GM21529 (cell line): ENCODE measurements around the gene AKNA.

Experiments used
- ATAC-seq: cut with Tn5 transposase; IDR thresholded peaks from one replicate; pipeline ENCODE4 v1.9.1; 2021; ENCODE audit not compliant: unreplicated experiment

AKNA gene

DNA sequence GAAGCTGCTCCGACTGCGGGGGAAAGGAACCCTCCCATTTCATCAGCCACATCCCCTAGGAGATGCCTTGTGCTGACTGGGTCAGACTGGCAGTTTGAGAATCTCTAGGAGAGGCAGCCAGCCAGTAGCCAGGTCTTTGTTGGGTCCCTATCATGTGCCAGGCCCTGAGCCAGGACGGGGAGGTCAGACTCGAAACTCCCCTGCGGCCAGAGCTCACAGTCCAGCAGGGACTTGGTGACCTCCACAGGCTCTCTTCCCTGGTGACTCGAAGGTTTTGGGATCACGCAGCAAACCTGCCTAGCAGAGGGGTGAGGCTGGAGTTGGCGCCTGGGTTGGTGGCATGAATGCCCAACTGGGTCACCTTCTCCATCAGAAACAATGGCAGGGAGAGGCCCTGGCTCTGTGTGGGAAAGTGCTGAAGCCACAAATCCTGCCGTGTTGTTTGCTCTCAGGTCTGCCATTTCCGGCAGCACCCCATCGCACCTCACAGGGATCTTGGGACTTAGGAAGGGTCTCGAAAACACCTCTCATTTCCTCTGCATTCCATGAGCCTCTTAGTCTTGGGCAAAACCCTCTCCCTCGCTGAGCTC lies 79.3 kb downstream of the AKNA start:
- ATAC-seq = no peak

DNA sequence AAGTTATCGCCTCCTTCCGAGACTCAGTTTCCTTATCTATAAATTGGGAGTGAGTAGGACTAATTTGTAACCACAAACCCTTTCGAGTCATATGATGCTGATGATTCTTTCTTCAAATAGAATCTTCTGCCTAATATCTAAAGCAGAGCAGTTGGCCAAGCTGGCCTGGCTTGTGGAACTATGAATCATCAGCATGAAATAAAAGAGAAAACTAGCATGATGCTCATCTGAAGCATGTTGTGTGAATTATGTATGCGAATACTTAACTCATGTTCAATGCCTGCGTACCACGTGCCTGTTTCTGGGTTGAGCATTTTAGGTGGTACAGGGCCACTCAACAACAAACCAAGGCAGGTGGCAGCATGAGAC lies 79.9 kb downstream of the AKNA start:
- ATAC-seq = no peak

DNA sequence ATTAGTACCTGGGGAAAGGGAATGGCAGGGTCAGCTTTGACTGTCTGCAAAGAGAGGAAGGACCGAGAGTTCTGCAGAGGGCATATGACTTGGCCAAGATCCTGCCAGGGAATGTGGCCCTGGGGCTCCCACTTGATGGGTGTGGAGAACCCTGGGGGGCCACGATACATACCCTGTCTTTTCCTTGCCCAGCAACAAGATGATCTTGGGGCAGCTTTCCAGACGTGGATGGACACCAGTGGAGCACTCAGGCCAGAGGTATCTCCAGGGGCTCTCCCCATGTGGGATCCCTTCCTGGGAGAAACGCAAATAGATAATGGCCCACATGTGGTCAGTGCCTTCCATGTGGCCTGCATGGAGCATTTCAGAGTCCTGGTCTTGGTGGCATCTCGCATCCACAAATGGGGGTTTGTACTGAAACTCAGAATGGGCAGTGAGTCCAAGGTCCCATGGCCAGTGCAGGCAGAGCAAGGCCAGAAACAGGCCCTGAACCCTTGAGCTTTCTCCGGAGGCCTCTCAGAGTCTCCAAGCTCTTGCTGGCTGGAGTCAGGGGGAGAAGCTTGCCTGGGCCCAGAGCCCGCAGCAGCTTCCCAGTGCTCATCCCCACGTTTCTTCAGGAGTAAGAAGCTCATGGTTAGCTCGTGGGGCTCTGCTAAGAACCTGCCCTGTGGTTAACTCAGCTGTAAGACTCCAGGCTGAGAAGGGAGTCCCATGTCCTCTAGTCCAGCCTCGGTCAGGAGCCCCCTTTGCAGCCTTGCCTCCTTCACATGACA lies 83.2 kb downstream of the AKNA start:
- ATAC-seq = no peak

DNA sequence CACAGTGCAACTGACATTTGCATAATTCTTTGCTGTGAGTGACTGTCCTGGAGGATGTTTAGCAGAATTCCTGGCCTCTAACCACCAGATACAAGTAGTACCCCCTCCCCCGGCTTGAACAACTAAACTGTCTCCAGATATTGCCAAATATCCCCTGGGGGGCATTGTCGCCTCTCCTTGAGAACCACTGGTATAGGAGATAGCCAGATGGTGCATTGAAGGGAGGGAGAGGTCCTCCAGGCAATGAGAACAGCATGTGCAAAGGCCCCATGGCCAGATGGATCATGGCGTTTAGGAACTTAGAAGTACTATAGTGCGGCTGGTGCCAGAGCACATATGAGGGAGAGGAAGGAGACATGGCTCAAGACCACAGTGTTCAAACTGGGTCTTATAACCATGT lies 83.8 kb downstream of the AKNA start:
- ATAC-seq = no peak

DNA sequence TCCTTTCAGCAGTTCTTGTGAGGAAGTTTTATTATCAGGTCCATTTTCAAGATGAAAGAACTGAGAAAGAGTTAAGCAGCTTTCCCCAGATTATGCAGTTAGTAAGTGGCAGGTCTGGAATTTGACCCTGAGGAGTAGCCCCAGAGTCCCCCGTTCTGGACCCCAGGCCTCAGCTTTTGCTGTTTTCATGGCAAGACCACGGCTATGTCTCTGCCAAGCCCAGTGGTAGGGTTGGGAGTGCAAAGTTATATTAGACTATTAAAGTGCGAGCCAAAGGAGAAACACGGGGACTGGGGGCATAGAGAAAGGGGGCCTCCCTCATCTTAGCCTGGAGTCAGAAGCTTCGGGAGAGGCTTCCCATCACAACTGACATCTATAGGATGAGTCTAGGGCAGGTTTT lies 84.2 kb downstream of the AKNA start:
- no peak for ATAC-seq

DNA sequence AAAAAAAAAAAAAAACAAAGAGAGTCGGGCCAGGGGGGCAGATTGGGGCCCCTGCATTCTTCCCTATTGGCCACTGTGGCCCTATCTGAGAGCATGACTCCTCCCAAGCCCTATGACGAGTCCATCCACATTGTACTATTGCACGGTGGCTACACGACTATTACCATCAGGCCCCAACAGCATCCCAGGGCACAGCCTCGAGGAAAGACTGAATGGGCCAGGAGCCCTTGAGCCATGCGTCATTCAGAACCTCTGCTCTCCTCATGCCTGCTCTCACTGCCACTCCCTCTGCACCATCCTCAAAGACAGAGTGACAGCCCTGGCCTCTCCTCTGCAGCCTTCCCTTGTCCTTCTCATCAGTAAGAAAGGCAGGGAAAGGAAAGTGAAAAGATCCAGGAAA lies 85.1 kb downstream of the AKNA start:
- ATAC-seq = no peak

DNA sequence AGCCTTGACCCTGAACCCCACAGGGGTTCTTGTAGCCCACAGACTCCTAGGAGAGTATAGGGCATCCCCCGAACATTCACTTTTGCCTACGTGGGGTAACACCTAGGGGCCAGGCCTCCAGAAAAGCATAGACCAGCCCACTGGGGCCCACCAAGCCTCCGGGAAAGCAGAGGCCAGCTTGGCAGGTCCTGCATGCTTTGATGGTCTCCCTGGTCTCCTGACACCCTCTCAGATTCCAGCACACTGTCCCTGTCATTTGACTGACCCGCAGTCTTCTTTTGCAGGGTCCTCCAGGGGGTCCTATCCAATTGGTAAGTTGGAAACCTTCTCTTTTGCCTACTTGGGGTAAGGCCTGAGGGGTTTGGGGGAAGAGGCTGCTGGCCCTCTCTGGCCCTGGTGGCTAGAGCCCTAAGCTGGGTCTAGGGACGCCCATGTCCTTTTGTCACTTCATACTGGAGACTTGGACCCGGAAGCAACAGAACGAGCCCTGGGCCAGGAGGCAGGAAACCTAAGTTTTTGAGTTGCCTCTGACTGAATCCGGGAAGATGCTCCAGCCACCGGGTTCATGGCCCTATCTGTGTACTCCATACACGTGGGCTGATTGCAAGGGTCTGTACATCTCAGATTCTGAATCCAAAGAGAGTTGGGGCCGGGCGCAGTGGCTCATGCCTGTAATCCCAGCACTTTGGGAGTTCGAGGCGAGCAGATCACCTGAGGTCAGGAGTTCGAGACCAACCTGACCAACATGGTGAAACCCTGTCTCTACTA lies 85.8 kb downstream of the AKNA start:
- ATAC-seq = no peak

DNA sequence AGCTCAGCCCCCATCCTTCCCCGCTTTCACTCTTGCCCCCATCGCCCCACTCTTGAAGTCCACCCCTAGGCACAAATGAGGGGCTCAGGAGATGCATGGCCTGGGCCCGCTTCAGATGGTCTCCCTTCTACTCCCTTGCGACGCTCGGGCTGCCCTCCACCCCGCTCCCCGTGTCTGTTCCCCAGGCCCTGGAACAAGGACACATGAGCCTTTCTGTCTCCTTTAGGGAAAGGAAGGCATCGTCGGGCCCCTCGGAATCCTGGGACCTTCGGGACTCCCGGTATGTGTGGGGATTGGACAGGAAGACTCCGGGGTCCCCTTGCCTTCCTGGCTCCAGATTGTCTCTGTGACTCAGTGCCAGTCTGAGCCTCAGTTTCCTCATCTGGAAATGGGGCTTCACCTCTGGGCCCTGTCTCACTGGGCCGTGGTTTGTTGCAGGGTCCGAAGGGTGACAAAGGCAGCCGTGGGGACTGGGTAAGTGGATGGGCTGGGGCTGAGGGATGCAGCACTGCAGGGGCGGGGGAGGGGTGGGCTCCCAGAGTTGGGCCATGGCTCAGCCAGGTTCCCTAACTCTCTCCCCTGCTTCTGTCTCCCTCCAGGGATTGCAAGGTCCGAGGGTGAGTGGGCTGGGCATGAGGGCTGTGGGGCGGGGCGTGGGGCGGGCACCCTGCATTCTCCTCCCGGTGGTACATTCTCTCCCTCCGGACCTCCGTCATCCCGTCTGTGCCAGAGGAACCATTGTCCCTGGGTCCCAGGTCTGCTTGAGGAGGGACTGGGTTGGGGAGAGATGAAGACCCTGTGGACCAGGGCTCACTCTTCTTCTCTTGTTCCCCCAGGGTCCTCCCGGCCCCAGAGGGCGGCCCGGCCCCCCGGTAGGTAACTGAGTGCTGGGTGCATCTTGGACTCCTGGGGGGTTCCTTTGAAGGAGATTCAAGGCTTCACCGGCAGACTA lies 86.7 kb downstream of the AKNA start:
- ATAC-seq = no peak

DNA sequence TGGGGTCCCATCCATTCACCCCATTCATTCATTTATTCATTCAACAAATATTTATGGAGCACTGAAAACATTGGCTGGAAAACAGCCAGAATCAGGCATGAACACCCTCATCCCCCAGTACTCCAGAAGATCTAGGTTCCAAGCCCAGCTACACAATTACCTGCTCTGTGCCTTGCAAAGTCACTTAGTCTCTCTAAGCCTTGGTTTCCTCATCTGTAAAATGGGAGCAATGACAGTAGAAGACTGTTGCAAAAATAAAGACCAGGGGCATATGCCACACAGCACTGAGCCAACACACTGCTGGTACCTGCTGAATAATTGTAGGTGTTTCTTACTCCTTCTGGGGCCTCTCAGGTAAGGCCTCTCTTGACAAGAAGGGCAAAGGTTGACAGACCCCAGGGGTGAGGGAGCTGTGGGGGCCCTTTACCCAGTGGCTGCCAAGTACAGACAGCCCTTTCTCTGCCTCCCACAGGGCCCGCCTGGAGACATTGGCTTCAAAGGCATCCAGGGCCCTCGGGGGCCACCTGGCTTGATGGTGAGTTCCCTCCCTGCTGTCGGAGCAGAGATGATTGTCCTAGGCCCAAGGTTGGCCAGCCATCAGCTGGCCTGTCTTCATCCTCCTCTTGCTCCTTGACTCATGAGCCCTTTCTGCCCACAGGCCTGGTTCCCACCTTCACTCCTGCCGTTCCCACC lies 87.5 kb downstream of the AKNA start:
- ATAC-seq = no peak

DNA sequence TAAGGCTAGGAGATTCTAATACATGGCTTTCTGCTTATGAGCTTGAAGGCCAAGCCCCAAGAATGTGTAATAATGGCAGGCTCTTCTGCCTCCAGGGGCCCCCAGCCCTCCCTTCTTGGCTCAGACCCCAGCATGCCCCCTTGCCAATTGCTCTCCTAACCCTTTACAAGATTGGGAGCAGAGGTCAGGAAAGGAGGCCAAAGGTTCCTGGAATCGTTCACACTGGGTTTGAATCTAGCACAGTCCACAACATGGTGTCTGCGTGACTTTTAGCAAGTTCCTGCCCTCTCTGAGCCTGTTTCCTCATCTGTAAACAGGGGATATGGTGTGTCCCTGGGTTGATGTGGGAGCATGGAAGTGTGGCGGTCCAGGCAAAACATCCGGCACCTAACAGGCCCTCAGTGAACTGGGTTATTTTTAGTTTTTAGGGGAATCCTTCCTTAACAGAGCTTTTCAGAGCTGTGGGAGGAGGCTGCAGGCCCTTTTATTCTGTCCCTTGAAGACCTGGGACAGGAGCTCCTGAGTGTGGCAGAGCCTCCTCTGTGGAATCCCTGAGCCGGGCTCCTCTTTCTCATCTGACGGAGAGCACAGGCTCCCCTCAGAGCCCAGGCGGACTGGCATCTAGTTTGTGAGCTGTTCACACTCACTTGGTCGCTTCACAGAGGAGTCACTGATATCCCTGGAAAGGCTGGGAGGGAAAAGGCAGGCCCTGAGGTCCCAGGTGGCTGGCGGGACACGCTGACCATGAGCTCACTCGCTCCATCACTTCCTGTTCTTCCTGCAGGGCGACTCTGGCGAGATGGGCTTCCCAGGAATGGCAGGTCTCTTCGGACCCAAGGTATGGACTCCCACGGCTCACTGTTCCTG lies 88.3 kb downstream of the AKNA start:
- no peak for ATAC-seq

DNA sequence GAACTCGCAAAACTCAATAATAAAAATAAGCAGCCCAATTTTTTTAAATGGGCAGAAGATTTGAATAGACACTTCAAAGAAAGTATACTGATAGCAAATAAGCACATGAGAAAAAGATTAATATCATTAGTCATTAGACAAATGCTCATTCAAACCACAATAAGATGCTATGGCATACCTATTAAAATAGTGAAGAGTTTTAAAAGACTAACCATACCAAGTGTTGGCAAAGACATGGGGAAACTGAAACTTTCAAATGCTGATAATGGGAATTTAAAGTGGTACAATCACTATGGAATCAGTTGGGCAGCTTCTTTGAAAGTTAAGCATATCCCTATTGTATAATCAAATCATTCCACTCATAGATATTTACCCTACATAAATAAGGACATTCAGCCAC lies 91.4 kb downstream of the AKNA start:
- ATAC-seq = no peak

DNA sequence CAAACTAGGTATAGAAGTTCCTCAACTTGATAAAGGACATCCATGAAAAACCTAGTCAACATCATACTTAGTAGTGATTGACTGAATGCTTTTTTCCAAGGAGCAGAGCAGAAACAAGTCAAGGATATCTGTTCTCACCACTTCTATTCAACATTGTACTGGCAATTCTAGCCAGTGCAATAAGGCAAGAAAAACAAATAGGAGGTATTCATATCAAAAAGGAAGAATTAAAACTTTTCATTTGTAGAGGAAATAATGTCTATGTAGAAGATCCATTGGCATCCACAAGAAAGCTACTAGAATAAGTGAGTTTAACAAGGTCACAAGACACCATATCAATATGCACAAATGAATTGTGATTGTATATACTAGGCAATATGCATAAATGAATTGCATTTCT lies 93.1 kb downstream of the AKNA start:
- no peak for ATAC-seq

DNA sequence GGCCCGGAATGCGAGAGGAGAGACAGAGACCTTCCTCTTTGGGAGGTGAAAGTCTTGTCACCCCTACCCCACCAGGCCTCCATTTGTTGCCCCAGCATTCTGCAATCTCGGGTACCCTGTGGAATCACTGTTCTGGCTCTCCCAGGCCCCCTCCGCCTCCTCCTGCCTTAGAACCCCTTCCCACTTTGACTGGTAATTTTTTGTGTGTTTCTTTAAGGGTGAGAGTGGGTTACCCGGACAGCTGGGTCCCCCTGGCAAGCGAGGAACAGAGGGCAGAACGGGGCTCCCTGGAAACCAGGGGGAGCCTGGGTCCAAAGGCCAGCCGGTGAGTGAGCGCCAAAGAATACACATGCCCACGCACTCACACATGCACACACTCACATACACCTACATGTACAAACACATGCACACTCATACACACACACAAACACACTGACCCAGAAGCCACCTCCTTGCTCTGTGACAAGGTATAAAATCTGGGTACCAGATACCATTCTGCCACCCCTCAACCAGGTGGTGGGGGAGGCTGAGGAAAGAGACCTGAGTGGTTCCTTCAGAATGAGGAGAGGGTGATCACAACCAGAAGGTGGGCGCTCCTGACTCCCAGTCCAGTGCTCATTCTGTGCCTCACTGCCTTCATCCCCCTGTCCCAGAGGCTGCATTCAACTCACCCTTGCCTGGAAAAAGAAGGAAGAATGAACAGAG lies 95.7 kb downstream of the AKNA start:
- ATAC-seq = no peak

DNA sequence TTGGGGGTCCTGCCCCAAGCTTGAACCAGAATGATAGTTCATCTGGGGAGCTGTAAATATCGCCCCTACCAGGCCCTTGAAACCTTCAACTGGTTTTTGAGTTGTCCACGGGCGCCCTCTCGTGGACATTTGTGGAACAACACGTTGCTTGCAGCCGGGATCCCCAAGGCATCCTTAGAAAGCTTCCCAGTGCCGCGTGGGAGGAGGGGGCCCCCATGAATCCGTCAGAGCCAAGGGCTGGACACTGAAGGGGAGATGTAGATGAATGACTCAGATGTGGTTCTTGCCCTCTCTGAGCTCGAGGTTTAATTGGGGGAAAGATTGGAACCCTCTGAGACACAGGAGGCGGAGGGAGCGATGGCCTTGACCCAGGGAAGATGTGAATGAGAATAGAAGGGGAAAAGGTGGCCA lies 96.7 kb downstream of the AKNA start:
- ATAC-seq = no peak

DNA sequence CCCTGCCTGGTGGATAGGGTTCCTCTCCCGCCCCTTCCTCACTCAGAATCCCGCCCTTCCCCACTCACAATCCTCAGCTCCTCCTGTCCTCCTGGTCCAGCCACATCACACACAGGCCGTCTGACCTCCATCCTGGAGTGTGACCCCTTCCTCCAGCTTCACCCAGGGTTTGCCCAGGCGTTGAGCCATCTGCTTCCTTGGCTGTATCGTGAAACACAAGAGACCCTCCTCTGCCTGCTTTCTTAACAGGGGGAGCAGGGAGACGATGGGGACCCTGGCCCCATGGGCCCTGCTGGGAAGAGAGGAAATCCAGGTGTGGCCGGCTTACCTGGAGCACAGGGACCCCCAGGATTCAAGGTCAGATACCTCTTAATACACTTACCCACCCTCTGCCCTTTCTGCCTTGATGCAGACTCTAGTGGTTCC lies 97.2 kb downstream of the AKNA start:
- no peak for ATAC-seq

DNA sequence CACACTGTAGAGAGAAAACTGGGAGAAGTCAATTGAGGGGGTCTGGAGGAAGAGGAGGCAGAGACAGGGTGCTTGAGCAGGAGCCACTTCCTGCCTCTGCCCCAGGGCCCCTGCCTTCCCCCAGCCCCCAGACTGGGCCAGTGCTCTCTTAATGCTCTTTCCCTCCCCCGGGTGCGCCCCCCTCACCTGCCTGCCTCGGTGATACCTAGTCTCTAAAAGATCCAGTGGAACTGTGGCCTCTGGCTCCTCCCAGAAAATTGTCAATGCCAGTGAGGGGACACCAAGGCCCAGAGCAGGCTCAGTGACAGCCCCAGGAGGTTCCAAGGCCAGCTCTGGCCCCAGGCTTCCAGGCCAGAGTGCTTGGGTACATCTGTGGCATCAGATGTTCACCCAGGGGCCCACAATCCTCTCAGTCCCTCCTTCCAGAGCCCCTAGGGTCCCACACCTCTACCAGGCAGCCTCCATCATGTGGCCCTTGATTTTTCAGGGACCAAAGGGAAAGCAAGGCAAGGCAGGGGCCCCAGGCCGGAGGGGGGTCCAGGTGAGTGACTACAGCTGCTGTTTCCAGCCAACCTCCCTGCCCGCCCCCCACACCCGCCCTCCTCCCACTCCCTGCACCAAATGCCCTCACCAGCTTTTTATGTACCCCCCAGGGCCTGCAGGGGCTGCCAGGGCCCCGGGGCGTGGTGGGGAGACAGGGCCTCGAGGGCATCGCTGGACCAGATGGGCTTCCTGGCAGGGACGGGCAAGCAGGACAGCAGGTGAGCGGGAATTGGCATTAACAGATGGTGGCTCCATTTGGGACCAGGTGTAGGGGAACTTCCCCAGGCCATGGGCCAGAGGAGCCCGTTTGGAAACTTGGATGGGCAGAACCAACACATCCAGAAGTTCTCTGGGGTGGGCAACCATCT lies 98.0 kb downstream of the AKNA start:
- no peak for ATAC-seq

DNA sequence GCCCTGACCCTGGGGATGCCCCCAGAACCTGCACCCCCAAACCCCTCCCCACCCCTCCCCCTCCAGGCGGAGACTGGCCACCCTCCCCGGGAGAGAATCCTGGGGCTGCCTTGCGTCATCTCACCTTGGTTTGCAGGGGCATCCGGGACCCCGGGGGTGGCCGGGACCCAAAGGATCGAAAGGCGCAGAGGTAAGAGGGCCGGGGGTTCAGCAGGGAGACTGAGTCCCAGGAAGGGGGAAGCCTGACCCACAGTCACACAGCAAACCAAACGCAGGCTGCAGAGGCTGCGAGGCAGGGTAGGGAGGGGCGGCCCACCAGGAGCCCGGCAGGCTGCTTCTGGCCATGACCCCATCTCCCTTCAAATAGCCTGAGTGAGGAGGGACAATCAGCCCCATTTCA lies 98.7 kb downstream of the AKNA start:
- ATAC-seq = no peak
